ENCODE results near the gene EIPR1. TPM values are rescaled to one million over a fixed set of nuclear protein-coding genes. Genes with fewer than 3 reads are reported as not detected.

The EIPR1 gene
- polyA plus RNA-seq, 1 donor (not counting 4 experiments of a cell fraction or from before 2014, with no cell fraction given), result 44.3 TPM

- H3K9me1 ChIP-seq (ENCODE audit: control insufficient read depth, extremely low read depth, insufficient read depth, low read length), result no peaks in the 10 kb centered on the region
- DNase-seq (ENCODE audit: low read depth, low spot score) (no peak), FAIRE-seq (no peak)
- no peak overlapping the region for H3K27ac ChIP-seq (ENCODE audit: control insufficient read depth, insufficient read depth, low read length)
- dilution Hi-C loops (cut with MboI; ENCODE audit: extremely low pct_ligation_motif_present, low sequenced_read_pairs), result no loop called here
- H2AFZ ChIP-seq (ENCODE audit: control insufficient read depth, low read length), result no peak overlapping the region
- H3K79me2 ChIP-seq (ENCODE audit: control insufficient read depth, insufficient read depth, low read length), result no peaks in the 10 kb centered on the region
- TF ChIP-seq EZH2 (IDR thresholded peaks at IDR 0.05; ENCODE audit: low read length) (no peak), CTCF (optimal IDR thresholded peaks at IDR 0.05 in 1 of 3, IDR thresholded peaks at IDR 0.05 in 1 of 3, conservative IDR thresholded peaks at IDR 0.05 in 1 of 3; ENCODE audit: extremely low read depth in 1 of 3, insufficient read depth in 2 of 3, low read length in 3 of 3) (no peak)
- no peaks in the 10 kb centered on the region for H4K20me1 ChIP-seq (ENCODE audit: control insufficient read depth, extremely low read depth, insufficient read depth, low read length)
- peaks cover 3% of the 10 kb centered on the region for H3K9me3 ChIP-seq (ENCODE audit: control insufficient read depth, low read depth, low read length)
- no peak overlapping the region for H3K4me2 ChIP-seq (ENCODE audit: control insufficient read depth, extremely low read depth, insufficient read depth, low read depth, low read length)
- H3K27me3 ChIP-seq (ENCODE audit: control insufficient read depth, extremely low read depth, insufficient read depth, low read length), result no peaks in the 10 kb centered on the region
- peaks cover 11% of the 10 kb centered on the region for H3K4me1 ChIP-seq (ENCODE audit: control insufficient read depth, extremely low read depth, insufficient read depth, low read length)
- H3K36me3 ChIP-seq (ENCODE audit: control insufficient read depth in 2 of 2, extremely low read depth in 1 of 2, insufficient read depth in 2 of 2, low read length in 2 of 2), result peaks cover 0 to 4% of the 10 kb centered on the region in 2 experiments
- no peak overlapping the region for H3K9ac ChIP-seq (ENCODE audit: control insufficient read depth, extremely low read depth, insufficient read depth, low read length)
- no peak overlapping the region for H3K4me3 ChIP-seq (ENCODE audit: control insufficient read depth in 2 of 3, extremely low read depth in 1 of 3, insufficient read depth in 2 of 3, low read depth in 1 of 3, low read length in 3 of 3)
Measured at GRCh38 chr2:3265981-3266924, 111.4 kb downstream of the EIPR1 start.

- H3K9me1 ChIP-seq (ENCODE audit: control insufficient read depth, extremely low read depth, insufficient read depth, low read length), result no peaks in the 10 kb centered on the region
- peaks cover 11% of the 10 kb centered on the region for H3K4me1 ChIP-seq (ENCODE audit: control insufficient read depth, extremely low read depth, insufficient read depth, low read length)
- no peaks in the 10 kb centered on the region for H3K27me3 ChIP-seq (ENCODE audit: control insufficient read depth, extremely low read depth, insufficient read depth, low read length)
- peaks cover 3% of the 10 kb centered on the region for H3K9me3 ChIP-seq (ENCODE audit: control insufficient read depth, low read depth, low read length)
- no peak overlapping the region for H3K4me2 ChIP-seq (ENCODE audit: control insufficient read depth, extremely low read depth, insufficient read depth, low read depth, low read length)
- dilution Hi-C loops (cut with MboI; ENCODE audit: extremely low pct_ligation_motif_present, low sequenced_read_pairs), result no loop called here
- FAIRE-seq (no peak), DNase-seq (ENCODE audit: low read depth, low spot score) (no peak)
- H3K36me3 ChIP-seq (ENCODE audit: control insufficient read depth in 2 of 2, extremely low read depth in 1 of 2, insufficient read depth in 2 of 2, low read length in 2 of 2), result peaks cover 0 to 6% of the 10 kb centered on the region in 2 experiments
- no peak overlapping the region for H3K4me3 ChIP-seq (ENCODE audit: control insufficient read depth in 2 of 3, extremely low read depth in 1 of 3, insufficient read depth in 2 of 3, low read depth in 1 of 3, low read length in 3 of 3)
- TF ChIP-seq EZH2 (IDR thresholded peaks at IDR 0.05; ENCODE audit: low read length) (no peak), CTCF (optimal IDR thresholded peaks at IDR 0.05 in 1 of 3, IDR thresholded peaks at IDR 0.05 in 1 of 3, conservative IDR thresholded peaks at IDR 0.05 in 1 of 3; ENCODE audit: extremely low read depth in 1 of 3, insufficient read depth in 2 of 3, low read length in 3 of 3) (no peak)
- no peaks in the 10 kb centered on the region for H3K79me2 ChIP-seq (ENCODE audit: control insufficient read depth, insufficient read depth, low read length)
- no peak overlapping the region for H2AFZ ChIP-seq (ENCODE audit: control insufficient read depth, low read length)
- no peaks in the 10 kb centered on the region for H4K20me1 ChIP-seq (ENCODE audit: control insufficient read depth, extremely low read depth, insufficient read depth, low read length)
- H3K27ac ChIP-seq (ENCODE audit: control insufficient read depth, insufficient read depth, low read length), result no peak overlapping the region
- no peak overlapping the region for H3K9ac ChIP-seq (ENCODE audit: control insufficient read depth, extremely low read depth, insufficient read depth, low read length)
Measured at GRCh38 chr2:3265471-3265870, 112.1 kb downstream of the EIPR1 start.
